ENCODE data around the gene XKR3.
"Not testable (repeated sequence)": the region's sequence is repeated elsewhere in the genome, so short reads cannot be mapped to it uniquely, and the experiment has no call there.

Gene XKR3

DNA sequence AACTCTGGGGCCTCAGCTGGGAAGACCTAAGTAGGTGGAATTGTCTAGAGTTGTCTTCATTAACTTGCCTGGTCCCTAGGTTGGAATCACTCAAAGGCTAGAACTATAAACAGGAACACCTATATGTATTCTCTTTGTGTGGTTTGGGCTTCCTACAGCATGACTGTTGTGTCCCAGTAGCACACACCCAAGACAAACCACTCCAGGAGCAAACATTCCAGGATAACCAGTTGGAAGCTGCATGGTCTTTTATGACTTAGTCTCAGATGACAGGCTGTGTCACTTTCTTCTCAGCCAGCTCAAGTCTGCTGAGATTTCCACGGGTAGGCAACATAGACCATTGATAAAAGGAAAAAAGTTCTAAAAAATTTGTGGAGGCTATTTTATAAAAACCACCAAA is 90.9 kb downstream of the XKR3 start:
- not testable (repeated sequence) for DNase-seq
